GM18508 (cell line): Measurements from ENCODE around the gene USP1.

Experiments used
- ATAC-seq: cut with Tn5 transposase; IDR thresholded peaks from one replicate; pipeline ENCODE4 v1.9.1; 2021; ENCODE audit warnings: moderate number of reproducible peaks; ENCODE audit not compliant: insufficient read depth, unreplicated experiment

Gene USP1

GRCh38 chr1:62424411-62424810 is 12.4 kb upstream of the USP1 start:
- no peak for ATAC-seq

GRCh38 chr1:62425041-62425440 is 11.8 kb upstream of the USP1 start:
- no peak for ATAC-seq

GRCh38 chr1:62426237-62426636 is 10.6 kb upstream of the USP1 start:
- no peak for ATAC-seq

GRCh38 chr1:62426794-62427193 is 10.1 kb upstream of the USP1 start:
- ATAC-seq: no peak

GRCh38 chr1:62428351-62428750 is 8.5 kb upstream of the USP1 start:
- no peak for ATAC-seq

GRCh38 chr1:62429581-62429980 is 7.3 kb upstream of the USP1 start:
- no peak for ATAC-seq

GRCh38 chr1:62433861-62434617 is 2.8 kb upstream of the USP1 start:
- no peak for ATAC-seq

- no peak for ATAC-seq
Measured at GRCh38 chr1:62434618-62435001, 2.2 kb upstream of the USP1 start.

GRCh38 chr1:62435231-62436038 is 1.4 kb upstream of the USP1 start:
- peak; percentile 3 for ATAC-seq

GRCh38 chr1:62436039-62436465 is 797 bp upstream of the USP1 start:
- ATAC-seq: no peak

GRCh38 chr1:62437273-62437940 is 558 bp downstream of the USP1 start:
- no peak for ATAC-seq

GRCh38 chr1:62438163-62438562 is 1.3 kb downstream of the USP1 start:
- no peak for ATAC-seq

- peak; percentile 32 for ATAC-seq
Measured at GRCh38 chr1:62439652-62440371, 3.0 kb downstream of the USP1 start.

- ATAC-seq: no peak
Measured at GRCh38 chr1:62444701-62445100, 7.9 kb downstream of the USP1 start.

GRCh38 chr1:62448221-62448933 is 11.5 kb downstream of the USP1 start:
- ATAC-seq: no peak

- no peak for ATAC-seq
Measured at GRCh38 chr1:62450301-62450700, 13.5 kb downstream of the USP1 start.

GRCh38 chr1:62452951-62453350 is 16.1 kb downstream of the USP1 start:
- no peak for ATAC-seq

- ATAC-seq: no peak
Measured at GRCh38 chr1:62457955-62458354, 21.1 kb downstream of the USP1 start.

- no peak for ATAC-seq
Measured at GRCh38 chr1:62462370-62462769, 25.5 kb downstream of the USP1 start.

- no peak for ATAC-seq
Measured at GRCh38 chr1:62467092-62467491, 30.2 kb downstream of the USP1 start.
